ENCODE data around the gene STAU1. TPM values are rescaled to one million over a fixed set of nuclear protein-coding genes. Genes with fewer than 3 reads are reported as not detected.

The STAU1 gene
- polyA plus RNA-seq, 3 donors, result 17.3 to 34.2 (median 24.0) TPM

DNA sequence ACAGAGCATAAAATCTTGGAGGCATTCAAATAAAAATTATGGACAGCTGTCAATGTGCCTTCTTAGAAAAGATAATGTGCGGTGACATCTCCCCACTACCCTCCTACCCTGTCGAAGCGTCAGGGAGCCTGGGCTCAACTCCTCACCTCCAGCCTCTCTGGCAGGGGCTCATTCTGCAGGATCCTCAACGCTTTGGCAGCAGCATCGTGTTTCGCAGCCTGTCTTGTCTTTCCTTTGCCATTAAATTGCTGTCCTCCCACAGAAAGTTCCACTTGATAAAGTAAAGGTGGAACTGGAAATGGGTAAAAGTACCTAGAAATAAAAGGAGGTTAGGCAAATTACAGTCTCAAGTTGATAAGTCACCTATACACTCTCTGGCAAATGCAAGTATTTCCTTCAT lies 36.7 kb downstream of the STAU1 start:
- Mint-ChIP-seq H3K4me3 (no peak overlapping the region), H3K27ac (peak overlapping the region in 1 of 7 donors; percentile 20), H3K36me3 (peaks cover 60 to 77% of the 10 kb centered on the region in 2 donors), H3K9me3 (peaks cover 0 to 5% (median 0%) of the 10 kb centered on the region in 7 donors), H3K4me1 (peaks cover 10% of the 10 kb centered on the region), H3K27me3 (ENCODE audit: low read depth in 3 of 3) (no peaks in the 10 kb centered on the region)
- no peak for DNase-seq
- H3K9me3 ChIP-seq (replicated peaks in 1 of 2; ENCODE audit: control insufficient read depth in 1 of 2, insufficient read depth in 1 of 2, low read length in 2 of 2), result no peaks in the 10 kb centered on the region
- no peak overlapping the region for H2AFZ ChIP-seq (ENCODE audit: insufficient read depth, low read depth, low read length, poor library complexity, severe bottlenecking)
- intact Hi-C loops (cut with micrococcal nuclease), result no loop called here
- peaks cover 44% of the 10 kb centered on the region for H4K20me1 ChIP-seq (ENCODE audit: insufficient read depth, low read length)
- H3K79me2 ChIP-seq (ENCODE audit: insufficient read depth, low read length), result peaks cover 12% of the 10 kb centered on the region
- no peak overlapping the region for H3K27ac ChIP-seq (ENCODE audit: low read depth in 1 of 2, low read length in 2 of 2)
- no peak for TF ChIP-seq CTCF (IDR thresholded peaks at IDR 0.05)
- H3K4me3 ChIP-seq (replicated peaks in 1 of 3; ENCODE audit: low read depth in 2 of 3, low read length in 3 of 3), result no peak overlapping the region
- H3K4me2 ChIP-seq (replicated peaks; ENCODE audit: extremely low read depth, low read length, poor library complexity, severe bottlenecking), result no peak overlapping the region
- H3K36me3 ChIP-seq (replicated peaks in 1 of 2; ENCODE audit: control insufficient read depth in 1 of 2, insufficient read depth in 2 of 2, low read length in 2 of 2), result peaks cover 52 to 73% of the 10 kb centered on the region in 2 donors
- H3K27me3 ChIP-seq (ENCODE audit: control insufficient read depth in 2 of 2, insufficient read depth in 2 of 2, low read length in 2 of 2), result no peaks in the 10 kb centered on the region
- H3K9ac ChIP-seq (ENCODE audit: insufficient read depth, low read length, poor library complexity, severe bottlenecking), result no peak overlapping the region
- 100% methylated on average over 3 of the region's 6 CpGs for WGBS (ENCODE audit: insufficient coverage)
- H3K4me1 ChIP-seq (ENCODE audit: control insufficient read depth in 1 of 2, insufficient read depth in 2 of 2, low read length in 2 of 2), result no peaks in the 10 kb centered on the region

GRCh38 chr20:49149281-49150045 lies 38.7 kb downstream of the STAU1 start:
- DNase-seq, result no peak
- Histone ChIP-seq H3K36me3 (replicated peaks in 1 of 2; ENCODE audit: control insufficient read depth in 1 of 2, insufficient read depth in 2 of 2, low read length in 2 of 2) (peaks cover 64 to 87% of the 10 kb centered on the region in 2 donors), H3K9me3 (replicated peaks in 1 of 2; ENCODE audit: control insufficient read depth in 1 of 2, insufficient read depth in 1 of 2, low read length in 2 of 2) (no peaks in the 10 kb centered on the region), H3K9ac (ENCODE audit: insufficient read depth, low read length, poor library complexity, severe bottlenecking) (no peak overlapping the region), H2AFZ (ENCODE audit: insufficient read depth, low read depth, low read length, poor library complexity, severe bottlenecking) (no peak overlapping the region), H3K4me2 (replicated peaks; ENCODE audit: extremely low read depth, low read length, poor library complexity, severe bottlenecking) (no peak overlapping the region), H3K4me1 (ENCODE audit: control insufficient read depth in 1 of 2, insufficient read depth in 2 of 2, low read length in 2 of 2) (no peaks in the 10 kb centered on the region), H3K4me3 (replicated peaks in 1 of 3; ENCODE audit: low read depth in 2 of 3, low read length in 3 of 3) (no peak overlapping the region), H3K27me3 (ENCODE audit: control insufficient read depth in 2 of 2, insufficient read depth in 2 of 2, low read length in 2 of 2) (no peaks in the 10 kb centered on the region), H3K79me2 (ENCODE audit: insufficient read depth, low read length) (peaks cover 15% of the 10 kb centered on the region), H4K20me1 (ENCODE audit: insufficient read depth, low read length) (peaks cover 30% of the 10 kb centered on the region), H3K27ac (ENCODE audit: low read depth in 1 of 2, low read length in 2 of 2) (no peak overlapping the region)
- H3K27ac Mint-ChIP-seq, result no peak overlapping the region
- 100% methylated on average over 4 of the region's 6 CpGs for WGBS (ENCODE audit: insufficient coverage)
- TF ChIP-seq CTCF (IDR thresholded peaks at IDR 0.05), result no peak
- intact Hi-C loops (cut with micrococcal nuclease), result no loop called here
- peaks cover 0 to under 1% (median 0%) of the 10 kb centered on the region in 7 donors for H3K9me3 Mint-ChIP-seq
- H3K4me3 Mint-ChIP-seq, result no peak overlapping the region
- no peaks in the 10 kb centered on the region for H3K4me1 Mint-ChIP-seq
- H3K36me3 Mint-ChIP-seq, result peaks cover 62 to 92% of the 10 kb centered on the region in 2 donors
- no peaks in the 10 kb centered on the region for H3K27me3 Mint-ChIP-seq (ENCODE audit: low read depth in 3 of 3)

All from CD14-positive monocyte (primary cell).